ENCODE data around the gene SH3BGRL2.
A peak's percentile ranks its signal among the peaks of the same experiment; 100 is the strongest.
"Not testable (repeated sequence)": the region's sequence is repeated elsewhere in the genome, so short reads cannot be mapped to it uniquely, and the experiment has no call there.

The SH3BGRL2 gene

GRCh38 chr6:79648328-79648727 lies 17.2 kb downstream of the SH3BGRL2 start:
- DNase-seq (ENCODE audit: low read depth in 2 of 3, low spot score in 1 of 3): no peak

DNA sequence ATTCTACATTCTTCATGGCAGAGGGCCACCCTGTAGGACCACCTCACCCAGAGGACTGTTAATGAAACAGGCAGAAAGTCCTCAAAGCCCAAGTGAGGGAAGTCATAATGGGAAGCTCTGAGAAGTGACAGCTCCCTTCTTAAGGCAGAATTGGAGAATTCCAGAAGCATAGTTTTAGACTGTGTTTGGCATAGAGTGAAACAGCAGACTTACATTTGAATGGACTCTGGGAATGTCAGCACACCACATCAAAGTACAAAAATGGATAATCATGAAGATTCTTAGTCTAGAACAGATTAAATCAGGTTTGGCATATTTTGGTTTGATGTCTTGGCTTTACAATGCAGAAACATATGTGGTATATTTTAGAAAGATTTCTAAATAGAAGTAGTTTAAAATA lies 17.9 kb downstream of the SH3BGRL2 start:
- DNase-seq (ENCODE audit: low read depth in 2 of 3, low spot score in 1 of 3): no peak

GRCh38 chr6:79650950-79651349 lies 19.8 kb downstream of the SH3BGRL2 start:
- DNase-seq (ENCODE audit: low read depth in 2 of 3, low spot score in 1 of 3): no peak

GRCh38 chr6:79656134-79656533 lies 25.0 kb downstream of the SH3BGRL2 start:
- no peak for DNase-seq (ENCODE audit: low read depth in 2 of 3, low spot score in 1 of 3)

- no peak for DNase-seq (ENCODE audit: low read depth in 2 of 3, low spot score in 1 of 3)
These were observed 26.1 kb downstream of the SH3BGRL2 start for GRCh38 chr6:79657238-79657637.

- not testable (repeated sequence) for DNase-seq (ENCODE audit: low read depth in 2 of 3, low spot score in 1 of 3)
These were observed 32.5 kb downstream of the SH3BGRL2 start for GRCh38 chr6:79663655-79664054.

GRCh38 chr6:79665725-79666551 lies 34.8 kb downstream of the SH3BGRL2 start:
- no peak for DNase-seq (ENCODE audit: low read depth in 2 of 3, low spot score in 1 of 3)

DNA sequence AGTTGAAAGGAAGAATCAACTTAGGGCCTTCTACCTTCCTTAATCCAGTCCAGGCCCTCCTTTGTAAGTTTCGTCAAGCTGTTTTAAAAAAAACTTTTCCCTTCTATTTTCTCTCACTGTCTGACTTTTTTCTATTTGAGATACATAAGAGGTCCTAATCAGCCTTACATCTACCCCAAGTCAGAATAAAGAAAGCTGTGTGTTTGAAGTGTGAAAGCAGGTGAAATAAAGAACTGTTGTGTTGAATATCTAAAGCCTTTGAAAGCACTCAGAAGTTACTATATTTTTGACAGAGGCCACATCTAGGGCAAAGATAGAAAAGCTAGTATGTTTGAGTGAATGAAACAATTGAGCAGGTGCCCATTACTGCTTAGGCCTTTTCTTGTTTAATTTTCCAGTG lies 35.5 kb downstream of the SH3BGRL2 start:
- DNase-seq (ENCODE audit: low read depth in 2 of 3, low spot score in 1 of 3): no peak

GRCh38 chr6:79668381-79668780 lies 37.3 kb downstream of the SH3BGRL2 start:
- DNase-seq (ENCODE audit: low read depth in 2 of 3, low spot score in 1 of 3): no peak

DNA sequence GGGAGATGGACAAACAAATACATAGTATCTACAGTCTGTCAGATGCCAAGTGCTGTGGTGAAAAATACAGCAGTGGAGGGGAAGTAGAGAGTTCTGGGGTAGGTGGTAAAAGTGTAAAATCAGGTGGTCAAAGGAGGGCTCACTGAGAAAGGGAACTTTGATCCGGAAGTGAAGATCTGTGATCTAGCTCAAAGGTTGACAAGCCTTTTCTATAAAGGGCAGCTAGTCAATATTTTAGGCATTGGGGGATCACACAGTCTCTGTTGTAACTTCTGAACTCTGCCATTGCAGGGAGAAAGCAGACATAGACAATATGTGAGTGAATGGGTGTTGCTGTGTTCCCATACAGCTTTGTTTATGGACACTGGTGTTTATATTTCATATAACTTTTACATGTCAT lies 38.6 kb downstream of the SH3BGRL2 start:
- DNase-seq (ENCODE audit: low read depth in 2 of 3, low spot score in 1 of 3): no peak

- no peak for DNase-seq (ENCODE audit: low read depth in 2 of 3, low spot score in 1 of 3)
These were observed 39.7 kb downstream of the SH3BGRL2 start for GRCh38 chr6:79670789-79671188.

- peak; percentile 3 to 25 (median 18) for DNase-seq (ENCODE audit: low read depth in 2 of 3, low spot score in 1 of 3)
These were observed 40.6 kb downstream of the SH3BGRL2 start for GRCh38 chr6:79671600-79672266.

DNA sequence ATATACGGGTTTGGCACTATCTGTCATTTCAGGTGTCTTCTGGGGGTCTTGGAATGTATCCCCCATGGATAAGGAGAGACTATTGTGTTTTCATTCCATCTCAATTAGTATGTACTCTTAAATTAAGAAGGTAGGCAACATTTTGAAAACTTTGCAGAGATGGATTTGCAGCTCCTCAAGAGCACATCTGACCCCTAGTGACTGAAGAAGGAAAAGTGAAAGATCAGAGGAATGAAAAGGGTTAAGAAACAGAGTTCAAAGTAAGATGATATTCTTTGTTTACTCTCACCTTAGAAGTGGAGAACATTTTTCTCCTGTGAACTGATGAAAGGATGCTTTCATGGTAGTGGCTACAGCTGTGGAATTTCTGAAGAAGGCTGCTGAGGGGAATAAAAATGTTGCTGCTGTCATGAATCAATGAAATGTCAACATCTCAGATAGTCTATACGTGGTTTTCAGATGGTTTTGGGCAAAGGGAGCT lies 41.5 kb downstream of the SH3BGRL2 start:
- no peak for DNase-seq (ENCODE audit: low read depth in 2 of 3, low spot score in 1 of 3)

DNA sequence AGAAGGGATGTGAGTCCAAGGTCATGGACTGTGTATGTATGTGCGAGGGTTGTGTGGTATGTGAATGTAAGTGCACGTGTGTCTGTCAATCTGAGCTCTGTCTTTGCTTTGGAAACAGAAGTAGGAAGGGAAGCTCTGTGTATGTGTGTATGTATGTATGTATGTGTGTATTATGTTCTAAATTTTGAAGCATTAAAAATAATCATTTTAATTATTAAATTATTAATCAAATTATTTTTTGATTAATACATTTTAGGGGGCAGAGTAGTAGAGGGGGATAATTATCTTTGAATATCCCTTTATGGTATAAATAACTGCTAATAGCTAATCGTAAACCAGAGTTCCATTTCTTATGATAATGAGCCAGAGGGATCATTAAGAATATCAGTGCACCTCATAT lies 42.8 kb downstream of the SH3BGRL2 start:
- no peak for DNase-seq (ENCODE audit: low read depth in 2 of 3, low spot score in 1 of 3)

DNA sequence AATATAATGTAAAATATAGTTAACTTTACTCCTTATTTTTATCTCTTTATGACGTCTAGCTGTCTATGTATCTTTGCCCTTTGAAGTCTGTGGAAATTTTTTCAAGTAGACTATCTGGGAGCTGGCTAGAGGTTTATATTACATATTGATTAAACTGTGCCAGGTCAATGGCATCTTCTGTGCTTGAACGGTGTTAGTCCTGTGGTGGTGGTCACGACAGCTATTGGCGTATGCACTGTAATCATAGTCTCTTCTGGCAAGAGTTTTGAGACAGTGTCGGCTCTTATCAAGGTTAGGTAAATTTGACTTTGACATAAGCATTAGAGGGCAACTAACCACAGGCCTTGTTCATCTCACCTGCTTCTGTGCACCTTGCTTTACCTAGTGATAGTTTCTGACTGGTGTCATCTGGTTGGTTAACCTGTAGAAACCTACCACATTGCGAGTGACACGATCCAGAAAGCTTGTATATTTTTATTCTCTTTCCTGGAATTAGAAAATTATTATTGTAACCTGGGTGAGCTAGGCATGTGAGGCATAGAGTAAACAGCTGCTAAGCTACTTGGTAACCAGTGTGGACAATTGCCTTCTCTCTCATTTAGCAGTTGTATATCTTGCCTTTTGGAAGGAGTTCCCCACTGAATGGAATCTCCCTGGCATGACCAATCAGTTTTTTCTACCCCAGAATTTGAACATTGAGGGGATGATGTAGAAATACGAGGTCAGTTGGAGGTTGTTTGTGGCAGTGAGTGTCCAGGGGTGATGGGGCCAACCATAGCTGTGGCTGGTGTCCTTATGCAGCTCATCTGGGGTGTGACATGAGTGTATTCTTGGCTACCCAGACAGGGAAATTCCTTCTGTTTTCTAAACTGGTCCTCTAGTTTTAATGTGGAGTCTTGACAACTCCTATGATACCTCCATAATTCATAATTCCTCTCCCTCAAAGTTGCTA lies 45.9 kb downstream of the SH3BGRL2 start:
- DNase-seq (ENCODE audit: low read depth in 2 of 3, low spot score in 1 of 3): no peak

GRCh38 chr6:79682682-79683081 lies 51.6 kb downstream of the SH3BGRL2 start:
- DNase-seq (ENCODE audit: low read depth in 2 of 3, low spot score in 1 of 3): not testable (repeated sequence)

DNA sequence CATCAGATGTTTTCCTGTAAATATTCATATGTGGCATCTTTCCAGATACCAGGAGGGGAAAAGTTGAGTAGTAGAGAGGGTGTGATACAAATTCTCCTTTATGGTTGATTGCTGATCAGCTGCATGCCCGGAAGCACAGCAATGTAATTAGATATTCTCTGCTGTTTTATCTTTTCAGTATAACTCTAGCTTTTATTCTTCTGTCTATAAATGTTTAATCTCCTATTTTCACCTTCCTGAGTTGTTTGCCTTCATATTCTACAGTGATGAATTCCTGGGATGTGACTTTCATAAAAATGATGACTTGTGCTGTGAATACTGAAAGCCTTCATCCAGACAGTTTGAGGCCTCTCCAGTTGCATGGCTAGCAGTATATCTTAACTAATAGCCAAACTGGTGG lies 53.7 kb downstream of the SH3BGRL2 start:
- DNase-seq (ENCODE audit: low read depth in 2 of 3, low spot score in 1 of 3): no peak

DNA sequence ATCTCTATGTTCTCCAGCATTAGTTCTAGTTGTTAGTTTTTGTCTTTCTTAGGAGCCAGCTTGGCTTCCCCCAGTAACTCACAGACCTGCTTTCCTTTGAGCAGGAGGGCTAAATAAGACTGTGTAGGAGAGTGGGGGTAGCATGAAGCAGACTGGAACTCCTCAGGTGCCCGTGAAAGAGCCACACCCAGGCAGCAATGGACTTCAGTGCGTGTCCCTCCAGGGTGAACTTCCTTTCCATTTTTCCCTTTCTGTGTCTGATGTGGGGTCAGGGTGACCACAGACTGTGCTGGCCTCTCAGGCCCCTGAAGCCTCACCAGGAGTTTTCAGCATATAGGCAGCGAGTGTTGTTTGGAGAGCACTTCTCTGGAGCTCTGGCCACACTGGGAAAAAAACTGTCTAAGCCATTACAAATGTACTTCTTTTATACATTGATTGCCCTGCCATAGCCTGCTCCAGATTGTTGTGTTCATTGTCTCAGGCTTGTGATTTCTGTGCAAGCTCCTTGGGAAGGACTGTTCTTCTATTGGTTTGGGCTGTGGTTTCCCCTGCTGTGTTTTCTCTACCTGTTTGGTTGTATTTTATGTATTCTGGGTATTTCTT lies 55.7 kb downstream of the SH3BGRL2 start:
- no peak for DNase-seq (ENCODE audit: low read depth in 2 of 3, low spot score in 1 of 3)

- DNase-seq (ENCODE audit: low read depth in 2 of 3, low spot score in 1 of 3): no peak
These were observed 56.6 kb downstream of the SH3BGRL2 start for GRCh38 chr6:79687759-79688158.

DNA sequence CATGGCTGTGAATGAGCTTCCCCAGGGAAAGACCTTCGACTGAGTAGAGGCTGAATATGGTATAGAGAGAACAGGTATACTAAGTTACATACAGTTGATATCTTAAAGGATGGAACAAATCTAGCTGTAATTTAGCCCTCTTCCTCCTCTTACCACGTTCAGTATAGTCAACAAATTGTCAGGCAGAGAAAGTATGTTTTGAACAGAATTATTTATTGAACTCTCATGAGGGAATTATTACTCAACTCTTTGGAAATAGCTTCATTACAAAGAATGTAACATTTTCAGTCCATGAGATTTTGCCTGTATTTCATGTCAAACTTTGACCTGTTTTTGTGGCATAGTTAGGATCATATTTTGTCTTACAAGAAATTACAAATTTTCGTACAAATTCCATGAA lies 63.0 kb downstream of the SH3BGRL2 start:
- DNase-seq (ENCODE audit: low read depth in 2 of 3, low spot score in 1 of 3): no peak
